GM06990 (cell line): ENCODE measurements around the gene ZSCAN20.

Experiments
- DNase-seq: peaks from one replicate; pipeline ENCODE4 v3.0.0-alpha.2; 2011; ENCODE audit not compliant: insufficient read length; ENCODE audit errors: extremely low read depth
- H3K27me3 ChIP-seq: replicated peaks from 2 replicates; pipeline ENCODE4 v1.6.0; 2011; ENCODE audit warnings: low read length; ENCODE audit not compliant: control insufficient read depth, insufficient read depth
- H3K36me3 ChIP-seq: 2 replicates; pipeline ENCODE4 v1.5.1; 2011; ENCODE audit warnings: low read length; ENCODE audit not compliant: control insufficient read depth, insufficient read depth
- H3K4me3 ChIP-seq: replicated peaks from 2 replicates; pipeline ENCODE4 v1.5.1; 2011; ENCODE audit warnings: low read depth, mild to moderate bottlenecking, control low read depth, low read length
- CTCF ChIP-seq: IDR thresholded peaks from 2 replicates; pipeline ENCODE4 v1.5.1; 2011; ENCODE audit warnings: low read length, control low read depth, mild to moderate bottlenecking, inconsistent platforms; ENCODE audit not compliant: insufficient read depth, poor library complexity, severe bottlenecking

ZSCAN20 gene

GRCh38 chr1:33497410-33497809, 25.0 kb downstream of the ZSCAN20 start:
- no peak overlapping the region for H3K4me3 ChIP-seq
- TF ChIP-seq CTCF, result no peak
- no peaks in the 10 kb centered on the region for H3K27me3 ChIP-seq
- H3K36me3 ChIP-seq, result peaks cover 9% of the 10 kb centered on the region
- DNase-seq, result no peak

GRCh38 chr1:33500547-33500946, 28.1 kb downstream of the ZSCAN20 start:
- Histone ChIP-seq H3K36me3 (no peaks in the 10 kb centered on the region), H3K4me3 (no peak overlapping the region), H3K27me3 (no peaks in the 10 kb centered on the region)
- DNase-seq, result no peak
- peak; percentile 19 for TF ChIP-seq CTCF

- Histone ChIP-seq H3K4me3 (no peak overlapping the region), H3K27me3 (no peaks in the 10 kb centered on the region), H3K36me3 (no peaks in the 10 kb centered on the region)
- DNase-seq, result no peak
- TF ChIP-seq CTCF, result no peak
Observed at GRCh38 chr1:33501309-33501708, 28.9 kb downstream of the ZSCAN20 start.

- DNase-seq, result no peak
- TF ChIP-seq CTCF, result no peak
- Histone ChIP-seq H3K36me3 (no peaks in the 10 kb centered on the region), H3K4me3 (no peak overlapping the region), H3K27me3 (no peaks in the 10 kb centered on the region)
Observed at GRCh38 chr1:33501774-33502173, 29.3 kb downstream of the ZSCAN20 start.

- TF ChIP-seq CTCF, result no peak
- DNase-seq, result no peak
- Histone ChIP-seq H3K4me3 (no peak overlapping the region), H3K27me3 (no peaks in the 10 kb centered on the region), H3K36me3 (no peaks in the 10 kb centered on the region)
Observed at GRCh38 chr1:33502726-33503125, 30.3 kb downstream of the ZSCAN20 start.

GRCh38 chr1:33503506-33503905, 31.1 kb downstream of the ZSCAN20 start:
- Histone ChIP-seq H3K27me3 (no peaks in the 10 kb centered on the region), H3K36me3 (no peaks in the 10 kb centered on the region), H3K4me3 (no peak overlapping the region)
- no peak for DNase-seq
- TF ChIP-seq CTCF, result no peak
